Left lung (tissue), 10 donors: ENCODE results near the gene FLT1. TPM values are rescaled to one million over a fixed set of nuclear protein-coding genes. Genes with fewer than 3 reads are reported as not detected.

Source experiments
- ATAC-seq: fragments of 200-7000 bp; cut with Tn5 transposase; one replicate; pipeline ENCODE4 v1.9.1; 2020; ENCODE audit warnings: moderate library complexity
- DNase-seq, 4 donors: peaks; one replicate each; pipeline ENCODE4 v3.0.0-alpha.2; 2013 to 2020
- H3K27ac ChIP-seq, 2 donors: fragments of 200-600 bp; sonication (generic) in 1 of 2; one replicate each; pipeline versions ENCODE4 v1.5.0 to v1.8.0; 2020 to 2021
- H3K27me3 ChIP-seq, 2 donors: fragments of 200-600 bp; sonication (generic) in 1 of 2; one replicate each; pipeline versions ENCODE4 v1.5.0 to v1.8.0; 2020 to 2021
- H3K36me3 ChIP-seq, 2 donors: fragments of 200-600 bp; sonication (generic) in 1 of 2; one replicate each; pipeline versions ENCODE4 v1.5.0 to v1.8.0; 2020 to 2021
- H3K4me1 ChIP-seq, 2 donors: fragments of 200-600 bp; one replicate each; pipeline ENCODE4 v1.8.0; 2021
- H3K4me3 ChIP-seq, 2 donors: fragments of 200-600 bp; sonication (generic) in 1 of 2; one replicate each; pipeline versions ENCODE4 v1.5.0 to v1.8.0; 2020 to 2021; ENCODE audit warnings: mild to moderate bottlenecking in 1 of 2
- H3K9me3 ChIP-seq, 2 donors: fragments of 200-600 bp; sonication (generic) in 1 of 2; one replicate each; pipeline versions ENCODE4 v1.5.0 to v1.8.0; 2020 to 2021
- intact Hi-C, 2 donors: fragments of 100-400 bp; cut with DNase I; formaldehyde crosslinking; loops; one replicate each; pipeline versions ENCODE4 v1.11.2 to v1.14.2; 2022
- polyA plus RNA-seq, 6 donors: library from polyadenylated mRNA; unstranded; fragments of 120-200 nt; gene quantifications; one replicate each; pipeline ENCODE4 v1.2.1, GENCODE V29; 2013; ENCODE audit not compliant: insufficient read length in 6 of 6
- total RNA-seq, 2 donors: library from RNA; stranded (reverse); fragmentation: NEBNext Ultra II Directional; extraction: Animal tissue kit (Norgen Biotek cat#: 25700); gene quantifications; one replicate each; pipeline ENCODE4 v1.2.1, GENCODE V29; 2021
- TF ChIP-seq, protein P1 (sequence below), 2 donors: fragments of 200-600 bp; sonication (generic) in 1 of 2; IDR thresholded peaks; one replicate each; pipeline versions ENCODE4 v1.5.0 to v1.8.0; 2021; ENCODE audit warnings: antibody characterized with exemption in 2 of 2
- donor health status: DM: no; HTN: yes; CAD: no.
- donor health status: DM: no; HTN: no; CAD: no.

FLT1 gene
- total and polyA plus RNA-seq, 8 donors = 21.3 to 30.3 (median 25.3) TPM

DNA sequence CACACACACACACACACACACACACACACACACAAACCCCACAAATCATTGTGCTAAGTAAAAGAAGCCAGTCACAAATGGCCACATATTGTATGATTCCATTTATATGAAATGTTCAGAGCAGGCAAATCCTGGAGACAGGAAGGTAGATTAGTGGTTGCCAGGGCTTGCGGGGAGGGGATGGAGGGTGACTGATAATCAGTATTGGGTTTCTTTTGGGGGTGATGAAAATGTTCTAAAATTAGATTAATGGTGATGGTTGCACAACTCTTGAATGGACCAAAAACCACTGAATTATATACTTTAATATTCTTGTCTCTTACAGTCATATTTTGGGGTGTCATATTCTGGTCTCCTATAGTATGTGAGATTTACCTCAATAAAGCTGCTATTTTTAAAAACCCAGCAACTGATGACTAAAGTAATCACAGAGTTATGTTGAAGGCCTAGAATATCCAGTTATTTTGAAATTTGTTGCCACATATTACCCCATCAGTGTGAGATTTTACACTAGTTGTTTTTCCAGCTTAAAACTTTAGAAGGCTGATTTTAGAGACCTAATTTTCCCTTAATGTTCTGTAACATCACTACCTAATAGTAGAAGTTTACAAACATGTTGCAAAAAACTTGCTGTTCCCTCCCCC is 20.3 kb downstream of the FLT1 start:
- Histone ChIP-seq H3K27me3 (no peaks in the 10 kb centered on the region), H3K9me3 (no peaks in the 10 kb centered on the region), H3K4me3 (no peak overlapping the region), H3K4me1 (peaks cover 0 to 40% of the 10 kb centered on the region in 2 donors), H3K36me3 (no peaks in the 10 kb centered on the region), H3K27ac (no peak overlapping the region)
- DNase-seq (no peak), ATAC-seq (no peak)
- TF ChIP-seq, protein P1, sequence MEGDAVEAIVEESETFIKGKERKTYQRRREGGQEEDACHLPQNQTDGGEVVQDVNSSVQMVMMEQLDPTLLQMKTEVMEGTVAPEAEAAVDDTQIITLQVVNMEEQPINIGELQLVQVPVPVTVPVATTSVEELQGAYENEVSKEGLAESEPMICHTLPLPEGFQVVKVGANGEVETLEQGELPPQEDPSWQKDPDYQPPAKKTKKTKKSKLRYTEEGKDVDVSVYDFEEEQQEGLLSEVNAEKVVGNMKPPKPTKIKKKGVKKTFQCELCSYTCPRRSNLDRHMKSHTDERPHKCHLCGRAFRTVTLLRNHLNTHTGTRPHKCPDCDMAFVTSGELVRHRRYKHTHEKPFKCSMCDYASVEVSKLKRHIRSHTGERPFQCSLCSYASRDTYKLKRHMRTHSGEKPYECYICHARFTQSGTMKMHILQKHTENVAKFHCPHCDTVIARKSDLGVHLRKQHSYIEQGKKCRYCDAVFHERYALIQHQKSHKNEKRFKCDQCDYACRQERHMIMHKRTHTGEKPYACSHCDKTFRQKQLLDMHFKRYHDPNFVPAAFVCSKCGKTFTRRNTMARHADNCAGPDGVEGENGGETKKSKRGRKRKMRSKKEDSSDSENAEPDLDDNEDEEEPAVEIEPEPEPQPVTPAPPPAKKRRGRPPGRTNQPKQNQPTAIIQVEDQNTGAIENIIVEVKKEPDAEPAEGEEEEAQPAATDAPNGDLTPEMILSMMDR (IDR thresholded peaks at IDR 0.05) = no peak
- intact Hi-C loops = no loop called here

DNA sequence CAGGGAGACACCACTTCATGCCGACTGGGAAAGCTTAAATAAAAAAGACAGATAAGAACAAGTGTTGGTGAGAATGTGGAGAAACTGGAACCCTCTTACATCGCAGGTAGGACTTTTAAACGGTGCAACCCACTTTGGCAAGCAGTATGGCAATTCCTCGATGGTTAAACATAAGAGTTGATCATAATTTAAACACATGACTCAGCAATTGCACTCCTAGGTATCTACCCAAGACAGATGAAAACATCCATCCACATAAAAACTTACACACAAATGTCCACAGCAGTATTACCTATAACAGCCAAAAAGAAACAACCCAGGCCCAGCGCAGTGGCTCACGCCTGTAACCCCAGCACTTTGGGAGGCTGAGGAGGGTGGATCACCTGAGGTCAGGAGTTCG is 21.9 kb downstream of the FLT1 start:
- Histone ChIP-seq H3K27me3 (no peaks in the 10 kb centered on the region), H3K4me3 (no peak overlapping the region), H3K27ac (no peak overlapping the region), H3K9me3 (no peaks in the 10 kb centered on the region), H3K36me3 (no peaks in the 10 kb centered on the region), H3K4me1 (peaks cover 0 to 54% of the 10 kb centered on the region in 2 donors)
- DNase-seq (no peak), ATAC-seq (no peak)
- TF ChIP-seq, protein P1 (IDR thresholded peaks at IDR 0.05) = no peak
- intact Hi-C loops = no loop called here

DNA sequence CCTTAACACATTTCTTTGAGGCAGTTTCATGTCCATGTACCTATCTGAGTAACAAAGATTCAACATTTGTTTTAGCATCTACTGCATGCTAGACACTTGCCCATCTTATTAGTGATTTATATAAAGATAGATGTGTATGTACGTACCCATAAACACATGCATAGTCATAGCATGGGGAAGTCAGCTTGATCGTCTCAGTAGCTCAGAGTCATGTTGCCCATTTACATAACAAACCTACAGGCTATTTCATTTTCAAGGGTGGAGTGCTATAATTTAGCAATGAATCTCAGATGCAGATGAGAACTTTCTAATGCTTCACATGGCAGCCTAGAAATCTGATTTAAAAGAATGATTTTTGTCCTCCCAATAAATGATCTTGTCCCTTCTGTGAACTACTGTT is 23.5 kb downstream of the FLT1 start:
- Histone ChIP-seq H3K4me3 (no peak overlapping the region), H3K36me3 (no peaks in the 10 kb centered on the region), H3K4me1 (peaks cover 0 to 65% of the 10 kb centered on the region in 2 donors), H3K9me3 (no peaks in the 10 kb centered on the region), H3K27ac (no peak overlapping the region), H3K27me3 (no peaks in the 10 kb centered on the region)
- intact Hi-C loops = no loop called here
- DNase-seq (no peak), ATAC-seq (no peak)
- TF ChIP-seq, protein P1 (IDR thresholded peaks at IDR 0.05) = no peak

DNA sequence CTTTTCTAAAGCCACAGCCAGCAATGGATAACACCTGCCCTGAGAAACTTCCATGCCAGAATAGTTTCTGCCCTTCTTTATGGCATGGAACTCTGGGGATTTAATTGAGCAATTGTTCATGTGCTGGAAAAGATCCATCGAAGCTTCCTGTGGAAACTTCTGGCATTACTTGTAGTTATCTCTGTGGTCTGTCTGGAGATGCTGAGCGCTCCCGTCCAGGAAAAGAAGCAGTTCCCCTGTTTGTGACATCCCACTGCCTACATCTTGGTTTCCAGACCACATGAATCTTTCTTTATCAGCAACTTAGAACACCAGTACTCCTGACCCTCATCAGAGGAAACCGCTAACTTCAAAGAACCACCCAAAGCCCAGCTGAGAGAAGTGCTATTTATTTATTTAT is 24.6 kb downstream of the FLT1 start:
- intact Hi-C loops = no loop called here
- ATAC-seq (no peak), DNase-seq (no peak)
- H3K27me3 ChIP-seq = no peaks in the 10 kb centered on the region
- no peak overlapping the region for H3K27ac ChIP-seq
- TF ChIP-seq, protein P1 (IDR thresholded peaks at IDR 0.05) = no peak
- H3K9me3 ChIP-seq = no peaks in the 10 kb centered on the region
- no peak overlapping the region for H3K4me3 ChIP-seq
- peaks cover 0 to 63% of the 10 kb centered on the region in 2 donors for H3K4me1 ChIP-seq
- H3K36me3 ChIP-seq = no peaks in the 10 kb centered on the region

DNA sequence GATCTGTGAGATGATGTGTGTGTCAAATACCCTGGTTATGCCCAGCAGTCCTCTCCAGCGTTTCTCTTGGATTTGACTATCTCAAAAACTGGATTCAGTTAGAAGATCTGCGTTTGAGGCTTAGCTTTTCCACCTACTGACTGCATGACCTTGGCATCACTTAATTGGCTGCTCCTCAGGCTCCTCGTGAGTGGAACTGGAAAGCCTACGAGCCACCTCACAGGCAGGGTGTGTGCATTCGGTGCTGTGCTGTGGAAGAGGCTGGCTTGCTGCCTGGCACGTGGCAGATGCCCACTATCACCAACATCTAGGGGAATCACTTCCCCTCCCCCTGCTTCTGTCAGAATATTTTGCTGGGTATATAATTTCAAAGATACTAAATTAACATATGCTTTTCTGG is 25.6 kb downstream of the FLT1 start:
- no peak for DNase-seq
- Histone ChIP-seq H3K9me3 (no peaks in the 10 kb centered on the region), H3K4me1 (peaks cover 0 to 54% of the 10 kb centered on the region in 2 donors), H3K4me3 (no peak overlapping the region), H3K36me3 (no peaks in the 10 kb centered on the region), H3K27ac (no peak overlapping the region), H3K27me3 (no peaks in the 10 kb centered on the region)
- ATAC-seq = no peak
- intact Hi-C loops = no loop called here
- TF ChIP-seq, protein P1 (IDR thresholded peaks at IDR 0.05) = no peak
